Measurements from ENCODE around the gene GRB10.

GRB10 gene

DNA sequence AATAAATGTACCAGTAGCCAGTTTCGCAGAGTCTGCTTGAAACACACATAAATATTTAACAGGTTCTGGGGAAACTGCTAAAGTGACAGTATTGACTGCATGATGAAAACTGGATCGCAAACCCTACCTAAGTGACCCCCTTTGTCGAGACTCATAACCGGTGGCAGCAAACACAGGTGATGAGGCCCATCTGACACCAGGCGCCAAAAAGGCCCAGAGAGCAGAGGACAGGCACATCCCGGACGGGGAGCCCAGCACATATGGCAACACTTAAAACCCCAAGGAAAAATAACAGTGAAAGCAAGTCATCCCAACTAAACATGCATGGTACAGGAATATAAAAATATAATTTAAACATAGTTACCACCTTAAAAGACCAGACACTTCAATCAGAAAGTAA is 62.4 kb downstream of the GRB10 start:
- TF ChIP-seq, protein P1, sequence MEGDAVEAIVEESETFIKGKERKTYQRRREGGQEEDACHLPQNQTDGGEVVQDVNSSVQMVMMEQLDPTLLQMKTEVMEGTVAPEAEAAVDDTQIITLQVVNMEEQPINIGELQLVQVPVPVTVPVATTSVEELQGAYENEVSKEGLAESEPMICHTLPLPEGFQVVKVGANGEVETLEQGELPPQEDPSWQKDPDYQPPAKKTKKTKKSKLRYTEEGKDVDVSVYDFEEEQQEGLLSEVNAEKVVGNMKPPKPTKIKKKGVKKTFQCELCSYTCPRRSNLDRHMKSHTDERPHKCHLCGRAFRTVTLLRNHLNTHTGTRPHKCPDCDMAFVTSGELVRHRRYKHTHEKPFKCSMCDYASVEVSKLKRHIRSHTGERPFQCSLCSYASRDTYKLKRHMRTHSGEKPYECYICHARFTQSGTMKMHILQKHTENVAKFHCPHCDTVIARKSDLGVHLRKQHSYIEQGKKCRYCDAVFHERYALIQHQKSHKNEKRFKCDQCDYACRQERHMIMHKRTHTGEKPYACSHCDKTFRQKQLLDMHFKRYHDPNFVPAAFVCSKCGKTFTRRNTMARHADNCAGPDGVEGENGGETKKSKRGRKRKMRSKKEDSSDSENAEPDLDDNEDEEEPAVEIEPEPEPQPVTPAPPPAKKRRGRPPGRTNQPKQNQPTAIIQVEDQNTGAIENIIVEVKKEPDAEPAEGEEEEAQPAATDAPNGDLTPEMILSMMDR (IDR thresholded peaks at IDR 0.05; ENCODE audit: low read depth, low read length) = no peak
- no peak overlapping the region for H3K4me3 ChIP-seq (ENCODE audit: low read depth, low read length)

DNA sequence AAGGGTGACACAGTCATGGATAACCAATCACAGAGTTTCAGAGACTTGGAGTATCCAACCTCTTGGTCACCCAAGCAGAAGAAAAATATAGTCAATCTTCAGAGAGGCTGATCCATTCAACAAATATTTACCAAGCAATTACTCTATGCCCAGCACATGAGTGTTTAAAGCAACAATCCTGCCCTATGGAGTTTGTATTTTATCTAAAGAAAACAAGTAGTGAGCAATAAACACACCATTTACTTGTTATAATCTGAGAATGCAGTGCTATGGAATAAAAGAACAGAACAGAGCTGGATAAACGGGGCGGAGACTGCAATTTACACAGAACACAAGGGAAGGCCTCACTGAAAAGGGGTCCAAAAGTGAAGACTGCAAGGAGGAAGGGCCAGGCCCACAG is 63.8 kb downstream of the GRB10 start:
- TF ChIP-seq, protein P1 (IDR thresholded peaks at IDR 0.05; ENCODE audit: low read depth, low read length) = no peak
- no peak overlapping the region for H3K4me3 ChIP-seq (ENCODE audit: low read depth, low read length)

DNA sequence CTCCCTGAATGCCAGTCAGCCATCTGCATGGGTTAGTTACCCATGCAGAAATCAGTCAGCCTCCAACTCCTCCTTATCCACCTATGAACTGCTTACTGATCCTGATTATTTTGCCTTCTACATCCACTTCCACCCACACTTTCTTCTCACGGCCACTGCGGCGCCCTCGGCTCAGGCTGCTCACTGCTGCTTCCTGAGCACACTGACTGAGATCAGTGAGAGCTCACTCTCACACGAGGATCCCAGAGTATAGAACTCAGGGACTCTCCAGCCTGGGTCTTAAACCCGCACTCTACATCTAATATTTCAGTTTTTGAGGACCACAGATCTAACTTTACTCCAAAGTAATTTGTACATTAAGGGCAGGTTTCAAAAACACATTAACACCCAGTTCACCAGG is 64.4 kb downstream of the GRB10 start:
- TF ChIP-seq, protein P1 (IDR thresholded peaks at IDR 0.05; ENCODE audit: low read depth, low read length) = no peak
- H3K4me3 ChIP-seq (ENCODE audit: low read depth, low read length) = no peak overlapping the region

DNA sequence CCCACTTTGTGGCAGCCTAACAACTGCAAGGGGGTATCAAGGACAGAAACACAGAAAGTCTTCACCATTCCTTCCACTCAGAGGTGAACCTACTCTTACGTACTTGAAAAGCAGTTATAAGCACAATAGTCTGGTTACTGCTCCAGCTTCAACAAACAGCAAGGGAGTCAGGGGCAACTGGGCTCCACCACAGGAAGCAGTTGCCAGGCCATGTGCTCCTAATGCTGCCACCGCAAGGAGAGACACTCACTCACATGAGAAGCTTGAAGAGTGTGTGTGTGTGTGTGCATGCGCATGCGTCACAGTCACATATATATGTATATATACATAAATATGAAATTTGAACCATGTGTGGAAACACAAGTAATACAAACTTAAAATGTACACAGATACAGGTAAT is 65.5 kb downstream of the GRB10 start:
- TF ChIP-seq, protein P1 (IDR thresholded peaks at IDR 0.05; ENCODE audit: low read depth, low read length) = no peak
- H3K4me3 ChIP-seq (ENCODE audit: low read depth, low read length) = no peak overlapping the region

DNA sequence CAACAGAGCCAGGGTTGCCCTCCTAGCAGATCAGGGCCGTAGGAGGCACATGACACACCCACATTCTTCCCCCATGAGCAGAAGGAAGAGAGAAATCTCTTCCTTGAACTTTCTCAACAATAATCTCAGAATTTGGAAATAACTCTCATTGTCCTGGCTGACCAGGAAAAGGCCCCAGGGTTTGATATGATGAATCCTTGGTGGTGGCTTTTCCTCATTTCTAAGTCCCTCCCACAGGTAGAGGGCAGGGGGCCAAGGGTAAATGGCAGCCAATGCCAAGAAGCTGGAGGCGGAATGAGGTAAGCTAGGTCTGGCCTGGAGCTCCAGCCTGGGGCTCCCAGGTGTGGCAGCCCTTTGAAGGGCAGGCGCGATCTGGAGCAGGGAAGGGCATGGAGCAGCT is 67.8 kb downstream of the GRB10 start:
- TF ChIP-seq, protein P1 (IDR thresholded peaks at IDR 0.05; ENCODE audit: low read depth, low read length) = no peak
- no peak overlapping the region for H3K4me3 ChIP-seq (ENCODE audit: low read depth, low read length)

DNA sequence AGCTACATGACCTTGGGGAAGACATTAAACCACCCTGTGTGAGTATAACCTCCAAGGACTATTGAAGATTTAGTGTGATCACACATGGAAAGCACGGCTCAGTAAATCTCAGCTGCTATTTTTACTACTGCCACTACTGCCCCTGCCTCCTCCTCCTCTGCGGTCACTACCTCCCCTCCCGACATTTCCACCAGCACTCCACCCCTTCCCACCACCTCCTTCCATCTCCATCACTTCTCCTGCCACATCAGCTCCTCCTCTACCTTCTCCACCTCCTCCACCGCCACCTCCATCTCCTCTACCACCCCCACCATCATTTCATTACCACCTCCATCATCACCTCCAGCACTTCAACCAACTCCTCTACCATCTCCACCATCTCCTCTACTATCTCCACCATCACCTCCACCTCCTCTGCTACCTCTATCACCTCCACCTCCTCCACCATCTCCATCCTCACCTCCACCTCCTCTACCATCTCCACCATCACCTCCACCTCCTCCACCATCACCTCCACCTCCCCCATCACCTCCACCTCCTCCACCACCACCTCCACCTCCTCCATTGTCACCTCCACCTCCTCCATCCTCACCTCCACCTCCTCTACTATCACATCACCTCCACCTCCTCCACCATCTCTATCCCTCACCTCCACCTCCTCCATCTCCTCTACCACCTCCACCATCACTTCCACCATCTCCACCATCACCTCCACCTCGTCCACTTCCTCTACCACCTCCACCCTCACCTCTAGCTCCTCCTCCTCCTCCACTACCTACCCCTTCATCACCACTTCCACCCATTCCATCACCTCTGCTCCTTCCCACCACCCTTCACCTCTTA is 69.4 kb downstream of the GRB10 start:
- TF ChIP-seq, protein P1 (IDR thresholded peaks at IDR 0.05; ENCODE audit: low read depth, low read length) = no peak
- H3K4me3 ChIP-seq (ENCODE audit: low read depth, low read length) = no peak overlapping the region

DNA sequence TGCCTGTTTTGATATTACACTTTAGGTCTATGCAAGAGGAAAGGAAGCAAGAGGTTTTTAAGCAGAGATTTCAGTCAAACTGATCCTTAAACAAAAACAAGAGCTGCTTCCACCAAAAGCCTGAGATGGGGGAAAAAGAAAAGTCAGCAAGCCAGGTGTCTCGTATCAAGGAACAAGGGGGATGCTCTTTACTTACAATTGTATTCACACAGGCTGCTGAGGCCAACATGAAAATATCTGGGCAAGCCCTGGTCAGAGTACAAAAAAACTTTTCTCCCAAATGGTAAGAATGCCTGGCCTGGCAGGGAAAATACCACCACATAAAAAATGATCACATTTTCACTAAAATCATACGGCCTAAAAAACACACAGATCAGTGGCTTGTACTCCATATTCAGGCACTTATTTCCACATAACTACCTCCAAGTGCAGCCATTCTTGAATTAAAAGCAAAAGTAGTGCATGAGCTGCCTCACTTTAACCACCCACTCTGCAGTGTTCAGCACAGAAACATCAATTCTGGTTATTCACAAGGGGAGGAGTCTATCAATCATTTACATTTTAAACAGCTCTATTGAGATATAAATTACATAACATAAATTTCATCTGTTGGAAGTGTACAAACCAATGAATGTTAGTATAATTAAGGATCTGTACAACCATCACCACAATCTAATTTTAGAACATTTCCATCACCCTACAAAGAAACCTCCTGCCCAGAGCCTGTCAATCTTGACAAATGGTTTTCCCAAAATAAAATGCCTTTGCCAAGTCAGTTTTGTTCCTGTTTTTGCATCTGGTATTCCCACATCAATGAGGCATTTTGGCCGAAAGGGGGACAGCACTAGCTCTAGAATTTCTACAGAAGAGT is 70.2 kb downstream of the GRB10 start:
- H3K4me3 ChIP-seq (ENCODE audit: low read depth, low read length) = no peak overlapping the region
- TF ChIP-seq, protein P1 (IDR thresholded peaks at IDR 0.05; ENCODE audit: low read depth, low read length) = no peak

Measured in WI38 (cell line).